ENCODE measurements around the gene SRPRA. TPM values are rescaled to one million over a fixed set of nuclear protein-coding genes. Genes with fewer than 3 reads are reported as not detected.
"Not testable (repeated sequence)": the region's sequence is repeated elsewhere in the genome, so short reads cannot be mapped to it uniquely, and the experiment has no call there.

The SRPRA gene, protein sequence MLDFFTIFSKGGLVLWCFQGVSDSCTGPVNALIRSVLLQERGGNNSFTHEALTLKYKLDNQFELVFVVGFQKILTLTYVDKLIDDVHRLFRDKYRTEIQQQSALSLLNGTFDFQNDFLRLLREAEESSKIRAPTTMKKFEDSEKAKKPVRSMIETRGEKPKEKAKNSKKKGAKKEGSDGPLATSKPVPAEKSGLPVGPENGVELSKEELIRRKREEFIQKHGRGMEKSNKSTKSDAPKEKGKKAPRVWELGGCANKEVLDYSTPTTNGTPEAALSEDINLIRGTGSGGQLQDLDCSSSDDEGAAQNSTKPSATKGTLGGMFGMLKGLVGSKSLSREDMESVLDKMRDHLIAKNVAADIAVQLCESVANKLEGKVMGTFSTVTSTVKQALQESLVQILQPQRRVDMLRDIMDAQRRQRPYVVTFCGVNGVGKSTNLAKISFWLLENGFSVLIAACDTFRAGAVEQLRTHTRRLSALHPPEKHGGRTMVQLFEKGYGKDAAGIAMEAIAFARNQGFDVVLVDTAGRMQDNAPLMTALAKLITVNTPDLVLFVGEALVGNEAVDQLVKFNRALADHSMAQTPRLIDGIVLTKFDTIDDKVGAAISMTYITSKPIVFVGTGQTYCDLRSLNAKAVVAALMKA
- total RNA-seq: 10 to 100 TPM; 65.1 to 95.7 TPM
- long read RNA-seq, transcript SRPRA-201 (14 exons, 3,069 nt): major isoform, 115 of 125 reads
- long read RNA-seq, partial matches to known transcripts: 3 of 125 reads
- long read RNA-seq, other reads (novel, unspliced or antisense): 5 of 125 reads

DNA sequence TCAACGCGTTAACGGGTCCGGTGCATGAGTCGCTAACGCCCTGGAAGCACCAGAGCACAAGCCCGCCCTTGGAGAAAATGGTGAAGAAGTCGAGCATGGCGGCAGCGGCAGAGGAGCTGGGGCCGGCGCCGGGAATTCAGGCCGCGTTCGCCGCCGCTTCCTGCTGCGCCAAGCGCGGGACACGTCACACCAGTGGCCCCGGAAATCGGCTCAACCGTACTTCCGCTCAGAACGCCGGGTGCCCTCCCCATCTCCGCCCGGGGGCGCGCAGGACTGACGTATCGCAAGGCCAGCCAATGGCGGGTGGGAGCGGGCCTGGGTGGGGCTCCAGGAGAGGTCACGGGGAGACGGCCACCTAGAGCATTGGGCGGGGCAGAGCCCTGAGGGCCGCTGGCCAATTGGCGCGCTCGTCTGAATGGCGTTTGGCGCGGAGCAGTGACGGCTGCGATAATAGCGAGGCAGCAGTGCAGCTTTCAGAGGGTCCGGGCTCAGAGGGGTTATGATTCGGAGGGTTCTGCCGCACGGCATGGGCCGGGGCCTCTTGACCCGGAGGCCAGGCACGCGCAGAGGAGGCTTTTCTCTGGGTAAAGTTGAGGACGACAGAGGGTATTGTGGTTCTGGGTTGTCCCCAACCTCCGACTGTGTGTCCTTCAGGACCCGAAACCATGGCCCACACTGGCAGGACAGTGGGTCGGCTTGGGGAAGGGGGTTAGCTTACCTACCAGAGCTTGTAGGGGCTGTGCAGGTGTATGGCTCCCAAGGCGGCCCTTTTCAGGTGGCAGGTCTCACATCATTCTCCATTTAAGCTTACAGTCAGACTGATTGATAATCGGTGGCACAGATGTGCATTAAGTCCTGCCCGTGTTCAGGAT is at the start of gene SRPRA, which contains the start of gene FOXRED1:
Gene SRPRA (minus strand): TSS at position 188 of the 872 bp plus-strand sequence. CDS start 91 bp downstream, at position 97.
Gene FOXRED1 (plus strand): TSS at position 447 of the 872 bp plus-strand sequence. CDS start 53 bp downstream, at position 500.
- intact Hi-C loops (cut with DNase I): loop anchor here in 1 of 2 donors (10.0 kb wide), 1 partner anchor 54 kb away; the partner anchor contains the start of genes FAM118B and RPUSD4
- DNase-seq (peak; percentile 100), ATAC-seq (peak; percentile 99 to 100)

DNA sequence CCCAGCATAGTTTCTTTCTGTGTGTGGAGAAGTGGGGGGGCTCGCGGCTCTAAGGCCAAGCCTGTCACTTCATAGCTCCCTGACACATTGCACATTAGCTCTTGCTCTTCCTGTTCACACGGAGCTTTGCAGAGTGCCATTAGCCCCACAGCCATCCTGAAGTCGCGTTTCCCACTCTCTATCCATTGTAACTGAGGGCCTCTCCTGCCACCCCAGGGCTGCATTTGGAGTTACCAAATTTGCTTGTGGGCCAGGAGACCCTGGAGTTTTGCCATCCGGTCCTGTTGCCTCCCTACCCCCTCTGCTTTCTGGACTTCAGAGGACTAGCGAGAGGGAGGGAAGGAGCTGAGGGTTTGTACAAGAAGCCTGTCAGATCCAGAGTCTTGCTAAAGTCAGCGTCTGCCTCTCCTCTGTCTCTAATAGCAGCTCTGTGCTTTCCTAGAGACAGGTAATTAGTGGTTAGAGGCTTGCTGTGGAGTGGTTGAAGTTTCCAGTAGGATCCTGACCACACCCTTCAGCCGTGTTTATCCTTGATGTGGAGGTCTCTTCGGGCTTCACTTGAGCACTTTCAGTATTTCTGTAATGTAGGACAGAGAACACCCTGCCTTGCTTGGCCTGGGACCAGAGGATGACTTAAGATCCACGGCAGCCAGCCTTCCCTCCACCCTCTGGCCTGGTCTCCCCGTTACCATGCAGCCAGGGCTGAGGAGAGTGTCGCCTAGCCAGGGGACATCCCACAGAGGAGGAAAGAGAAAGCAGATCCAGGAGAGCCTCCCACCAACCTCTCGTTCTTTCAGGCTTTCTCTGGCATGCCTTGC is 49.3 kb upstream of the SRPRA start:
- intact Hi-C loops (cut with DNase I): loop anchor here in 1 of 2 donors (10.0 kb wide), 1 partner anchor 87 kb away; no protein-coding TSS in a partner anchor
- peak; percentile 84 for DNase-seq
- peak; percentile 92 for ATAC-seq

DNA sequence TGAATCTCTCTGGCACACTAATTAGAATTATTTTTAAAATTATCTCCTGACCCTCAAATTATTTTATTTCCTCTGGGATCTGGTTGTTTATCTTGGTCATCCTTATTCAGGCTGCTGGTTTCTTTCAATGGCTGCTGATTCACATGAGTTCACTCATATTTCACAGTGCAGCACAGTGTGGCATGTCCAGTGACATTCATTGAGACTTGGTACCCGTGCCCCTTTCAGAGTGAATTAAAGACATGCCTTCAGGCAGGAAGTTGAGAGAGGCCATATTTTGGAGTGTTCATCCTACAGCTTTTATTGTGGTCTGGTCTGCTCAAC is 48.7 kb upstream of the SRPRA start:
- ATAC-seq (peak; percentile 2 to 3), DNase-seq (no peak)
- intact Hi-C loops (cut with DNase I): loop anchor here in 1 of 2 donors (10.0 kb wide), 1 partner anchor 87 kb away; no protein-coding TSS in a partner anchor

DNA sequence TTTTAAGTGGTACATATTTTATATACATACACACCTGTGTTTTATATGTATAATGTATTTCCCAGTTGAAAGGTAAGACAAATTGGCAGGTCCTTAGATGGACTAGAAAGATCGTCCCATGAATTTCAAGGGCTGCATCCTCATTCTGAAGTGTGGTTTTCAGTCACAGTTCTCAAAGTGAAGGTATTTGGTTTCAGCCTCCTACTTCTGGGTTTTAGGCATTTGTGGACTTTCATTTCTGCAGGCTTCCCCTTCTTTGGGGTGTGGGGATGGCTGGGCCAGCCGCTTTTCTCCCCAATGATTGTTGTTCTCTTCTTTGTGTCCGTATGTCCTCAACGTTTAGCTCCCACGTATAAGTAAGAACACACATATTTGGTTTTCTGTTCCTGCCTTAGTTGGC is 45.1 kb upstream of the SRPRA start:
- intact Hi-C loops (cut with DNase I): loop anchor here in 1 of 2 donors (5.0 to 10.0 kb wide), 2 partner anchors 91 to 168 kb away; no protein-coding TSS in a partner anchor
- no peak for ATAC-seq

DNA sequence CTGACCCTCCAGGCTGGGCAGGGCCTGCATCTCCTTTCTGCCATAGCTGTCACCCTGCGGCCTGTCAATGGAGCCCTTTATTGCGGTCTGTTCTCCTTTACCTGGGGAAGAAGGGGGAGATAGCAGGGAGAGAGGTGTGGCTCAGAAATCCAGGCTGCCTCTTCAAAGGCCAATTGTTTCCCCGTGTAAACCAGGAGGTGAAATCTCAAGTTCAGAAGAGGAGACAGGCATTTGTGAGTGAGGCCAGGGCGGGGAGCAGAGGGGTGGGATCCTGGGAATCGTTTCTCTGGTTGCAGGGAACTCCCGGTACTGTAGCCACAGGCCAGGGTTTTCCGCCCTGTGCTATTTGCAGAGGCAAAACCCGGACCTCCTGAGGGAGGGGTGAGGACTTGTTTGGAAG is 44.3 kb upstream of the SRPRA start:
- ATAC-seq (no peak), DNase-seq (no peak)
- intact Hi-C loops (cut with DNase I): loop anchor here in 1 of 2 donors (5.0 to 10.0 kb wide), 2 partner anchors 92 to 169 kb away; no protein-coding TSS in a partner anchor

More for the DNA sequence above, 45.1 kb upstream of the SRPRA start:
- DNase-seq: no peak

DNA sequence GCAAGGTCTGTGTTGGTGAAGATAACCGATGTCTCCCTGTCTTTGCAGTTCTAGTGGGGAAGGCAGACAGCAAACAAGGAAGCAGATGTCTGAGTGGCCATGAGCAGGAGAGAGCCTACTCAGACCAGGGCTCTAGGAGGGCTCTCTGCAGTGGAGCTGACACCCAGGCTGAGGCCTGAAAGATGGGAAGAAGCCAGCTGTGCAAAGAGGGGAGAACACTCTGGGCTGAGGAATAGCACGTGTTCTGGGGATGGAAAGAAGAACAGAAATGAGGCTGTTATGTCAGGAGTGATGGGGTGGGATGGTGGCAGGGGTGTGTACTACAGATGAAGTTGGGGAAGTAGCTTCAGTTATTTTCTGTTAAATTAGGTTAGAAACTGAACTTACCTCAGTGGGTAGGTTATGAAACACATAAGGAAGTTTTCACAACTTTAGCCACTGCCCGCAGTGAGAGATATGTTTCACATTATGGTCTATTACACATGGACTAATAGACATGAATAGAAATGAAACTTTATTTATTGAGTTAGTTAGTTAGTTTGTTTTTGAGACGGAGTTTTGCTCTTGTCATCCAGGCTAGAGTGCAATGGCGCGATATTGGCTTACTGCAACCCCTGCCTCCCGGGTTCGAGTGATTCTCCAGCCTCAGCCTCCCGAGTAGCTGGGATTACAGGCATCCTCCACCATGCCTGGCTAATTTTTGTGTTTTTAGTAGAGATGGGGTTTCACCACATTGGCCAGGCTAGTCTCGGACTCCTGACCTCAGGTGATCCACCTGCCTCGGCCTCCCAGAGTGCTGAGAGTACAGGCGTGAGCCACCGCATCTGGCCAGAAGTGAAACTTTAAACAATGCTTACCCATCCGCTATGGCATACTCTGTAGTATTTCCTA is 43.0 kb upstream of the SRPRA start:
- DNase-seq (no peak), ATAC-seq (peak in 1 of 2 donors; percentile 51)
- intact Hi-C loops (cut with DNase I): loop anchor here (2.0 to 10.0 kb wide), 3 partner anchors 93 to 171 kb away; no protein-coding TSS in a partner anchor

DNA sequence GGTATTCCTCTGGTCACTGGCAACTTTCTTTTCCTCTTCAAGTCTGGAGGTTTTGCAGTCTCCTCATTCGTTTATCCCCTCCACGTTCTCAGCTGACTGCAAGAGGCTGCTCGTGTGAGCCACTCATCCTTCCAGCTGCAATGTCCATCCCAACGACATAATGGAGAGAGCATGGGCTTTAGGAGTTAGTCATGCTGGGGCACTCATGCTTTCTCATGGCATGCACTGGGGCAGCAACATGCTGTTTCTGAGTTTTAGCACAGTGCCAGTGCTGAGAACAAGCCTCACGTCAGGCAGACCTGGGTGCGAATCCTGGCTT is 42.3 kb upstream of the SRPRA start:
- intact Hi-C loops (cut with DNase I): loop anchor here (1.0 to 10.0 kb wide), 4 partner anchors 94 to 171 kb away; no protein-coding TSS in a partner anchor
- peak in 1 of 2 donors; percentile 13 for ATAC-seq
- no peak for DNase-seq

DNA sequence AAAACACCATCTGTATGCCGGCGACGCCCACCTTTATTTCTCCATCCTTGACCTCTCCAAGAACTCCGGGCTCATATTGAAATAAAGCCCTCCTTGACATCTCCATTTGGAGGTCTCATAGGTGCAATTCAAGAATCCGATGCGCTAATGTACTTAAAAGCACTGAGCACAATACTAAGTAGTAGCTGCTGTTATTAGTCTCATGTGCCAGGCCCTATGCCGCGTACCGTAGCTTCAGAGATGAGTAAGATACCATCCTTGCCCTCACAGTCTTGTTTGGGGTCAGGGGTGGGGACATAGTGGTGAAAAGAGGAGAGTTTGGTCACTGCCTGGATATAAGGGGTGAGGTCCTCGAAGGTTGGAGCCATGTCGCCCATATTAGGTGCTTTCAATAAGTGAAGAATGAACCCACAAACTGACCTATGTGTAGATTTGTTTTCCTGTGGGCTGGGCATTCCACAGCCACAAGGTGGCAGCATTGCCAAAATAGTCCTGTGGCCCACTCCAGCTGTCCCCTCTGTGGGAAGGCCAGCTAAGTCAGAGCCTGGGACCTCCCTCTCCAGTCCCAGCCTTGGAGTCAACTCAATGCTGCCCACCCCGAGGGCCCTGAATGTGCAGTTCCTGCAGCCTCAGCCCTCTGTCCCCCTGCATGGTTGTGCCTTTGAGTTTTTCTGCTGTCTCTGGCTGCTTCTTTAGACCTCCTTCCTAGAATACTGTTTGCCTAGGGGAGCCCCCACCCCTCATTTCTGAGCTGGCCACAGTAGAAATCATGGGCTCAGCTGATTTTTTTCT is 41.7 kb upstream of the SRPRA start:
- peak; percentile 94 to 96 for ATAC-seq
- intact Hi-C loops (cut with DNase I): loop anchor here (1.0 to 10.0 kb wide), 4 partner anchors 94 to 172 kb away; no protein-coding TSS in a partner anchor
- peak; percentile 83 for DNase-seq

DNA sequence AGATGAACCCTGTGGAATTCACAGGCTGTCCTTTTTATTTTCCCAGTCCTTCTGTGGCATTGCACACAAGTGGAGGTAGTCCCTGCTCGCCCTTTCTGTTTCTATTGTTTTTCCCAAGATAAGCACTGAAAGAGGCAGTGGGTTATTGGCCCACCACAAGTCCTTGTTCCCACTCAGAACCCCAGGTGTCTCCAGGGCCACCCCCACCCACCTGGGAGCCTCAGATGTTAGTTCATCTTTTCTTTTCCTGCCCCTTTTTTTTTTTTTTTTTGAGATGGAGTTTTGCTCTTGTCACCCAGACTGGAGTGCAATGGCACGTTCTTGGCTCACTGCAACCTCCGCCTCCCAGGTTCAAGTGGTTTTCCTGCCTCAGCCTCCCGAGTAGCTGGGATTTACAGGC is 40.1 kb upstream of the SRPRA start:
- intact Hi-C loops (cut with DNase I); ATAC-seq; DNase-seq: not testable (repeated sequence)

DNA sequence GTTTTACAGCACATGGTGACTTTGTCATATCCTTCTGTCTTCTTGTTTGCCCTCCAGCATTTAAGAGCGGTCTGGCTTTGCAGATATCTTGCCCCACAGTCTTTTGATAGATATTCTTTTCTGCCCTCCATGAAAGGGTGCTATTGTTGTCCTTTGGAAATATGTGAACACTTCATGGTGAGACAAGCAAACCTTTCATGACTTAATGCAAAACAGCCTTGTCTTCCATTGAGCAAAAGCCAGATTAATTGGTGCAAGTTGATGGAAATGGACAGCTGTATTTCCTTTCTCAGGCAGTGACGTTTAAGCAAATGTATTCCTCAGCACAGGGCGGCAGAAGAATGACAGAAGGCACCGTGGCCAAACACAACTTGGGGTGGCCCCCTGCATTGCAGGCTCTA is 39.6 kb upstream of the SRPRA start:
- ATAC-seq (no peak), DNase-seq (no peak)
- intact Hi-C loops (cut with DNase I): no loop called here

DNA sequence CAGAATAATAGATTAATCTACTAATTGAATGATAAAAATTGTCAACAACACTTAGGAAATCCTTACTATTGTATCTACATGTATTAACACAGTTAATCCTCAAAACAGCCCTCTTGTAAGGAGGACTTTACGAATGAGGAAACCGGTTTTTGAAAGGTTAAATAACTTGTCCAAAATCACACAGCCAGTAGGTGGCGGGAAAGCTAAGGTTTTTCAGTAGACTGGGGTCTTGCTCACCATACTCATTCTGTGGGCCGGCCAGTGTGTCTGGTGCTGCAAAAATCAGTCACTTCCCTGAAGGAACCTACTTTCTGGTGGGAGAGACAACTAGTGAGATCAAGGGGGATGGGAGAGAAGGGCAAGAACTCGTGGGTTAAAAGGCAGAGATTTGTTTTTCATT is 39.0 kb upstream of the SRPRA start:
- DNase-seq: no peak
- no peak for ATAC-seq
- intact Hi-C loops (cut with DNase I): no loop called here

DNA sequence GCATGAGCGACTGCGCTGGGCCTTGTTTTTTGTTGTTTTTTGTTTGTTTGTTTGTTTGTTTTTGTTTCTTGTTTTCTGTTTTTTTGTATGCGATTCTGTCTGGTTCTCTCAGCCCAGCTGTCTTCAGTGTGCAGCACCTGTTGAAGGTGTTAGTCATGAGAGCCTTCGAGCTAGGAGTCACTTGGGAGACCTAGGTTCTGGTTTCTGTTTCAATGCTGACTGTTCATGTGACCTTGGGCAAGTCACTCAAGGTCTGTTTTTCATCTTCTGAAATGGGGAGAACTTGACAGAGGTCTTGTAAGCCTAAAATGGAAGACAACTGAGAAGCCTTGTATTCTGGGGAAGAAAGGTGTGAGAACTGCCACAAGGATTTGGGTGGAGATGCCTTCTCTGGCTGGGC is 37.0 kb upstream of the SRPRA start:
- DNase-seq: no peak
- intact Hi-C loops (cut with DNase I): no loop called here
- no peak for ATAC-seq

DNA sequence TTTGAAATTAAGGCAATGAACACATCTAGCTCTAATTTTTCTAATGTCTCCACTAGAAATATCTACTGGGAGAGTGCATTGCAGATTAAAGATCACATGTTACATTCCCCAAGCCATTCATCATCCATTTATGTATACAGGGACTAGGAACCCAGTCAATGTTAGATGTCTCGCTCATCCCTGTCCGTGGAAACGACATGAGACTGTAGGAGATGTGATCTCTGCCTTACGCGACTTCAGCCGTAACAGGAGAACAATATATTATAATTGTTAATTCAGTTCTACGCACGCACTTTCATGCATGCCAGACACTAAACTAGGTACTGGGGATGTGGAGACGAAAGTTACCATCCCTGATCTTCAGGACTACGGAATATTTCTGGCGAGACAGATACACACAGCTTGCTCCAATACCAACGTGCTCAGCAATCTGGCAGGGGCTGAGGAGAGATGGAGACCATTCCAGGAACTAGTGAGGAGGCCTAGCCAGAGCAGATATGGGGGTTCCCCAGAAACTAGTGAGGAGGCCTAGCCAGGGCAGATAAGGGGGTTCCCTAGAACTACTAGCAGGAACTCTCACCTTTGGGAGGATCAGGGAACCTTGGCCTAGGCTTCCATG is 35.9 kb upstream of the SRPRA start:
- ATAC-seq: peak in 1 of 2 donors; percentile 20
- no peak for DNase-seq
- intact Hi-C loops (cut with DNase I): no loop called here

DNA sequence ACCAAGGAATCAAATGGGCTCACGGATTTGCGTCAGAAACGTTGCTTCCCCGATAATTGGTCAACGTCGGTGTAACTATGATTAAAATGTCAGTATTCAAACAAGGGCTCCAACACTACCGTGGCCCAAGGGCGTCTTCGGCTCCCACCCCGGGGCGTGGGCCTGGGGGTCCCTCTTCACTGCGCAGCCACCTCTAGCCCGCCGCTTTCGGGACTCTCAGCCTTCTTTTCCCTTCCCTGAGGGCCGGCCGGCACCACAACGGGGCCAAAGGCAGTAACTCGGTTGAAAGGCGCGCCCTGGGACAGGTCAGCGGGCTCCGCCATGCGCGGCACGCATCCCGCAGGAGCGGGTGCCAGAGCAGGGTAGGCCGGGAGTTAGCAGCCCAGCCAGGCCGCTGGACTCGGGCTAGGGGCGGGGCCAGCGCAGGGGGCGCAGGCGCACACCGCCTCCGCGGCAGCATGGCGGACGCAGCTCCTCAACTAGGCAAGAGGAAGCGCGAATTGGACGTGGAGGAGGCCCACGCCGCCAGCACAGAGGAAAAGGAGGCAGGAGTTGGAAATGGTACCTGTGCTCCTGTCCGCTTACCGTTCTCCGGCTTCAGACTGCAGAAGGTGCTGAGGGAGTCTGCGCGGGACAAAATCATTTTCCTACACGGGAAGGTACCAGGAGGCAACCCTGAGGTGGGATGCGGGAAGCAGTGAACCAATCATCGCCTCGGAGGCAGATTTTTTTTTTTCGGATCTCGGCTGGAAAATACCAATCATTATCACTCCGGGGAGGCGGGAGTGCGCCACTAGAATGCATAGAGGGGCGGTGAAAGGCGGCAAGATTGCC is 35.1 kb upstream of the SRPRA start, which contains the start of gene DCPS:
Gene DCPS (plus strand): TSS at position 438 of the 834 bp plus-strand sequence. CDS start 21 bp downstream, at position 459.
- DNase-seq (peak; percentile 92), ATAC-seq (peak; percentile 99)
- intact Hi-C loops (cut with DNase I): no loop called here

DNA sequence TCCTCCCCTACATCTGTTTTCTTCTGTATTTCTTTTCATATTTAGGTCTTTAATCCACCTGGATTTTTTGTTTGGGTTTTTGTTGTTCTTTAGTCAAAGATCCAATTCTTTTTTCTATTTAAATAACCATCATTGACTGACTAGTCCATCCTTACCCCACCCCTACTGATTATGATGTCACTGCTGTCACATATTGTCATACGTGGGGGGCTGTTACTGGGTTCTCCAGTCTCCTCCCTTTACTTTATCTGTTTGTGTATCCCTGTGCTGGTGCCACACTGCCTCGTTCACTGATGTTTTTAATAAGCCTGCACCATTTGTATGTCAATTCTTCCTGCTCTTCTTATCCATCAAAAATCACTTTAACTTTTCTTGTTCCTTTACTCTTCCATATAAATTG is 28.3 kb upstream of the SRPRA start:
- intact Hi-C loops (cut with DNase I): no loop called here
- DNase-seq: no peak
- ATAC-seq: no peak
